Loucy (cell line): ENCODE data around the gene DIDO1.

Experiments
- CTCF ChIP-seq: fragments of 200-600 bp; sonication (generic); conservative IDR thresholded peaks from 2 replicates; pipeline ENCODE4 v1.5.1; 2014; ENCODE audit warnings: mild to moderate bottlenecking, antibody characterized with exemption, low read length
- EZH2phosphoT487 ChIP-seq: fragments of 200-600 bp; IDR thresholded peaks from 2 replicates; pipeline ENCODE4 v1.6.1; 2018; ENCODE audit warnings: antibody characterized with exemption, mild to moderate bottlenecking, moderate library complexity, borderline replicate concordance

GRCh38 chr20:62852841-62853240 lies 73.5 kb downstream of the DIDO1 start:
- TF ChIP-seq CTCF (no peak), EZH2phosphoT487 (no peak)
